Measurements from ENCODE around the gene PLOD3.

GRCh38 chr7:101173752-101174244, 43.6 kb downstream of the PLOD3 start:
- TF ChIP-seq CTCF (IDR thresholded peaks at IDR 0.05; ENCODE audit: low read depth, low read length) (no peak), EZH2phosphoT487 (IDR thresholded peaks at IDR 0.05; ENCODE audit: low read depth) (no peak)

All from OCI-LY3 (cell line).